Measurements from ENCODE around the gene HEXD. TPM values are rescaled to one million over a fixed set of nuclear protein-coding genes. Genes with fewer than 3 reads are reported as not detected.

Gene HEXD
- total and polyA plus RNA-seq, 9 donors = 12.9 to 29.7 (median 19.5) TPM

DNA sequence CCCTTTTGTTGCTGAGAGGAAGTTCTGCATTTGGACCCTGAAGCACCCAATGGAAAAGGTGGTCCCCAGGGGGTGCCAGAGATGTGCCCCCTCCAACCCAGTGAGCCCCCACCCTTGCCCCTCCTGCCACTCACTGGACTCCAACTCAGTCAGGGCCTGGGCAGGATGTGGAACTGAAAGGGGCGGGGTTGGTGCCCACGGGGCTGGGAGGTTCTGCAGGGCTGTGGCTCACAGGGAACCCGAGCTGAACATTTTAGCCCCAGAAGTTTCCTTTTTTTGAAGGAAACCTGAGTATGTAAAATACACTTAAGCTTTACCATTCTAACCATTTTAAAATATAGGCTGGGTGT lies 16.0 kb downstream of the HEXD start:
- Histone ChIP-seq H3K36me3 (ENCODE audit: control insufficient read depth, insufficient read depth, low read length) (peaks cover 52% of the 10 kb centered on the region), H3K27ac (ENCODE audit: low read length) (no peak overlapping the region)

DNA sequence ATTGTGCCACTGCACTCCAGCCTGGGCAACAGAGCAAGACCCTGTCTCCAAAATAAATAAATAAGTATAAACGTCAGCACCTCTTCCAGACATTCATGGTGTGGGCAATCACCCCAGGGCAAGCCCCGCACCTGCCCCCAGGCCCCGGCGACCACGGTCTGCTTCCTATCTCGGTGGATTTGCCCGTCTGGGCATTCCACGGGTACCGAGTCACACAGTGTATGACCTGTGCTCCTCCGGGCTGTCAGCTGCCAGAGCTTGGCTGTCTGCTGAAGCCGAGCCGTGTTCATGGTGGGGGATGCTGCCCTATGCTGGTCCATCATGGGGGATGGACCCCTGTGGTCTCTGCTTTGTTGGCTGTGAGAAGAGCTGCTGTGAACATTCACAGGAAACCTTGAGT lies 17.0 kb downstream of the HEXD start:
- peaks cover 48% of the 10 kb centered on the region for H3K36me3 ChIP-seq (ENCODE audit: control insufficient read depth, insufficient read depth, low read length)
- H3K27me3 ChIP-seq (ENCODE audit: control insufficient read depth, insufficient read depth, low read length) = no peaks in the 10 kb centered on the region
- H3K9me3 ChIP-seq (replicated peaks; ENCODE audit: control insufficient read depth, low read depth, low read length) = no peaks in the 10 kb centered on the region
- WGBS (ENCODE audit: insufficient coverage) = 88% methylated on average over 12 of the region's 12 CpGs
- no peak for DNase-seq
- H3K4me1 ChIP-seq (ENCODE audit: control insufficient read depth, insufficient read depth, low read length) = no peaks in the 10 kb centered on the region
- H3K4me3 ChIP-seq (ENCODE audit: low read length) = no peak overlapping the region
- no peak overlapping the region for H3K27ac ChIP-seq (ENCODE audit: low read length)

More for the DNA sequence above, 16.0 kb downstream of the HEXD start:
- no peaks in the 10 kb centered on the region for H3K27me3 ChIP-seq (ENCODE audit: control insufficient read depth, insufficient read depth, low read length)
- H3K9me3 ChIP-seq (replicated peaks; ENCODE audit: control insufficient read depth, low read depth, low read length) = no peaks in the 10 kb centered on the region
- no CpG with 5 or more reads among the region's 3 CpGs for WGBS (ENCODE audit: insufficient coverage)
- H3K4me3 ChIP-seq (ENCODE audit: low read length) = no peak overlapping the region
- no peaks in the 10 kb centered on the region for H3K4me1 ChIP-seq (ENCODE audit: control insufficient read depth, insufficient read depth, low read length)
- no peak for DNase-seq

- H3K9me3 ChIP-seq (replicated peaks; ENCODE audit: control insufficient read depth, low read depth, low read length) = no peaks in the 10 kb centered on the region
- peaks cover 6% of the 10 kb centered on the region for H3K4me1 ChIP-seq (ENCODE audit: control insufficient read depth, insufficient read depth, low read length)
- 87% methylated on average over 31 of the region's 43 CpGs for WGBS (ENCODE audit: insufficient coverage)
- no peak overlapping the region for H3K27ac ChIP-seq (ENCODE audit: low read length)
- no peak overlapping the region for H3K4me3 ChIP-seq (ENCODE audit: low read length)
- peaks cover 47% of the 10 kb centered on the region for H3K36me3 ChIP-seq (ENCODE audit: control insufficient read depth, insufficient read depth, low read length)
- no peak for DNase-seq
- H3K27me3 ChIP-seq (ENCODE audit: control insufficient read depth, insufficient read depth, low read length) = no peaks in the 10 kb centered on the region
Measured at GRCh38 chr17:82435601-82436583, 17.7 kb downstream of the HEXD start.

DNA sequence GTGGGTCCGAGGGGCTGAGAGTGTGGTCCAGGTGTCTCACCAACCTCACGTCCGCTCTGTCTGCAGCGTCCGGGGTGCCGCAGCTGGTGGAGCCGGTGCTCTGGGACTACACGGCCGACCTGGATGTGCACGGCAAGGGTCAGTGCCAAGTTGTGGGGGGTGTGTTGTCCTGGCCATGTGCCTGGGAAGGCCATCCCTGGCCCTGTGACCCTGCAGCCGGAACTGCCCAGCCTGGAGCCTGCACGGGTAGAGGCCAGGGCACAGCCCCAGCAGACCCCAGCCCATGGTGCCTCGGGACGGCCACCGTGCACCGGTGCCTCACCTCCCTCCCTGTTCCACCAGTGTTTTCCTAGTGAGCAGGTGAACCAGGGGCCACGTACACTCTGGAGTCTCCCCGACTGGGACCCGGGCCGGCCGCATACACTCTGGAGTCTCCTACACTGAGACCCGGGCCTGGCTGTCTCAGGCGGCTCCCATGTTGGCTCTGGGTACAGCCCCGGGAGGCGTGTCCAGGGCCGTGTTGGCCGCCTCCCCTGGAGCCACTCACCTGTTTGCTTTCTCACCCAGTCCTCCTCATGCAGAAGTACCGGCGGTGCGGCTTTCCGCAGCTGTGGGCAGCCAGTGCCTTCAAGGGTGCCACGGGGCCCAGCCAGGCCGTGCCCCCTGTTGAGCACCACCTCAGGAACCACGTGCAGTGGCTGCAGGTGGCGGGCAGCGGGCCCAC lies 18.6 kb downstream of the HEXD start:
- H3K4me3 ChIP-seq (ENCODE audit: low read length) = no peak overlapping the region
- H3K9me3 ChIP-seq (replicated peaks; ENCODE audit: control insufficient read depth, low read depth, low read length) = no peaks in the 10 kb centered on the region
- DNase-seq = no peak
- H3K27ac ChIP-seq (ENCODE audit: low read length) = no peak overlapping the region
- H3K27me3 ChIP-seq (ENCODE audit: control insufficient read depth, insufficient read depth, low read length) = no peaks in the 10 kb centered on the region
- 87% methylated on average over 36 of the region's 36 CpGs for WGBS (ENCODE audit: insufficient coverage)
- H3K36me3 ChIP-seq (ENCODE audit: control insufficient read depth, insufficient read depth, low read length) = peaks cover 44% of the 10 kb centered on the region
- peaks cover 11% of the 10 kb centered on the region for H3K4me1 ChIP-seq (ENCODE audit: control insufficient read depth, insufficient read depth, low read length)

- DNase-seq = no peak
- Histone ChIP-seq H3K4me1 (ENCODE audit: control insufficient read depth, insufficient read depth, low read length) (peaks cover 11% of the 10 kb centered on the region), H3K27ac (ENCODE audit: low read length) (no peak overlapping the region), H3K27me3 (ENCODE audit: control insufficient read depth, insufficient read depth, low read length) (no peaks in the 10 kb centered on the region), H3K9me3 (replicated peaks; ENCODE audit: control insufficient read depth, low read depth, low read length) (no peaks in the 10 kb centered on the region), H3K36me3 (ENCODE audit: control insufficient read depth, insufficient read depth, low read length) (peaks cover 48% of the 10 kb centered on the region), H3K4me3 (ENCODE audit: low read length) (no peak overlapping the region)
- 93% methylated on average over 9 of the region's 18 CpGs for WGBS (ENCODE audit: insufficient coverage)
Measured at GRCh38 chr17:82437325-82437668, 19.1 kb downstream of the HEXD start.

DNA sequence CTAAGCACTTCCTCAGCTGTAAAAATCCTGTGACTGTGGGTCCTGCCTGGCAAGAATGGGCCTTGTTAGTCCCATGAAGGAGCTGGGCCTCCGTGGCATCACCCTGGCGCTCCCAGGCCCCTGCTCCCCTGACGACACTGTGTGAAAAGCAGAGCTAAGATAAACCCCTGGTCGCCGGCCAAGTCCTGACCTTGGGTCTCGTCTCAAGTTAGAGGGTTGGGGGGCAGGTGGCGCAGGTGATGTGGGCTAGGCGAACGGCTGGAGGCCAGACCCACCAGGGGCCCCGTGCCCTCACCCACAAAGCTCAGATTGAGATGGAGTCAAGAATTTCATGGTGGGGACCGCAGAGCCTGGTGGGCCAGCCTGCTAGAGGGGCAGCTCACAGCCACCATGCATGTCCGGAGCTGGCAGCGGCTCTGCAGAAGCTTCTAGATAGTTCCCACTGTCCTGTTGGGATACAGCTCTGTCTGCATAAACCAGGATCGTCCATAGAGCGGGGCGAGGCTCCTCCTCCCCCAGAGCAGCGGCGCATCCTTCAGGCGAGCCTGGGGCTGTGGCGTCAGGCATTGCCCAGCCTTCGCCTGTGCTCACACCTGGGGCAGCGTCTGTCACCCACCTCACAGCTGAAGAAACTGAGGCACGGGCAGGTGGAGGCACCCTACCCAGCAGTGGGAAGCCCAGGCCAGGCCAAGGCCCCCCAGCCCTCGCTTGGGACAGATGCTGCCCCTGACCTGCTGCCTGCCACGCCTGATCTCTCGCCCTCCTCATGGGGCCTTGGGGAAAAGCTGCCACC lies 20.4 kb downstream of the HEXD start:
- H3K27ac ChIP-seq (ENCODE audit: low read length) = no peak overlapping the region
- WGBS (ENCODE audit: insufficient coverage) = 87% methylated on average over 24 of the region's 26 CpGs
- H3K4me3 ChIP-seq (ENCODE audit: low read length) = no peak overlapping the region
- no peak for DNase-seq
- H3K27me3 ChIP-seq (ENCODE audit: control insufficient read depth, insufficient read depth, low read length) = no peaks in the 10 kb centered on the region
- peaks cover 11% of the 10 kb centered on the region for H3K4me1 ChIP-seq (ENCODE audit: control insufficient read depth, insufficient read depth, low read length)
- peaks cover 57% of the 10 kb centered on the region for H3K36me3 ChIP-seq (ENCODE audit: control insufficient read depth, insufficient read depth, low read length)
- H3K9me3 ChIP-seq (replicated peaks; ENCODE audit: control insufficient read depth, low read depth, low read length) = no peaks in the 10 kb centered on the region

DNA sequence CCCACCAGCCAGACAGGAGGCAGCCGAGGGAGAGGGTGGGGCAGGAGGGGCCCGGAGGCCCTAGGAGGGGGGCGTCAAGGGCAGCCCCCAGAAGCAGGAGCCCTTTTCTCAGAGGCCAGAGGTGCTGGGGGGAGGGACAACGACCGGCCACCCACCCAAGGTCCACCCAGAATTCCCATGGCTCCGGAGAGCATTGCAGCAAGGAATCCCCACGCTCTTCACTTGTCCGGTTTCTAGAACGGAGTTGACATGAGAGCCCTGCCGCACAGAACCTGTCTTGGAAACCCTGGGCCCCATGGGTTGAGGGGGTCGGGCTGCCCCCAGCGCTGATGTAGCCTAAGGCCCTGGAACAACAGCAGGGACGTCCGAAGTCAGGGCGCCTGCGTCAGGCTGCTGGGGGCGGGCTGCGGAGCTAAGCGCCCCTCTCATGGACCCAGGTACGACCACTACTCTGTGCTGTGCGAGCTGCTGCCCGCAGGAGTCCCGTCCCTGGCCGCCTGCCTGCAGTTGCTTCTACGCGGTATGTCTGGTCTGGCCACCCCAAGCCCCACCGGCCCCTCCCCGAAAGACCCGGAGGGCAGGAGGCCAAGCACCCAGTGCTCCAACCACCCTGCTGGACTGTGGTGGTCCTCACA lies 21.2 kb downstream of the HEXD start:
- peaks cover 55% of the 10 kb centered on the region for H3K36me3 ChIP-seq (ENCODE audit: control insufficient read depth, insufficient read depth, low read length)
- WGBS (ENCODE audit: insufficient coverage) = 79% methylated on average over 27 of the region's 29 CpGs

GRCh38 chr17:82439829-82440365 lies 21.8 kb downstream of the HEXD start:
- Histone ChIP-seq H3K9me3 (replicated peaks; ENCODE audit: control insufficient read depth, low read depth, low read length) (no peaks in the 10 kb centered on the region), H3K27ac (ENCODE audit: low read length) (no peak overlapping the region), H3K36me3 (ENCODE audit: control insufficient read depth, insufficient read depth, low read length) (peaks cover 58% of the 10 kb centered on the region), H3K27me3 (ENCODE audit: control insufficient read depth, insufficient read depth, low read length) (no peaks in the 10 kb centered on the region), H3K4me1 (ENCODE audit: control insufficient read depth, insufficient read depth, low read length) (peaks cover 11% of the 10 kb centered on the region), H3K4me3 (ENCODE audit: low read length) (no peak overlapping the region)
- WGBS (ENCODE audit: insufficient coverage) = 88% methylated on average over 24 of the region's 34 CpGs
- DNase-seq = no peak

More for the DNA sequence above, 21.2 kb downstream of the HEXD start:
- no peaks in the 10 kb centered on the region for H3K9me3 ChIP-seq (replicated peaks; ENCODE audit: control insufficient read depth, low read depth, low read length)
- no peak for DNase-seq
- no peak overlapping the region for H3K27ac ChIP-seq (ENCODE audit: low read length)
- H3K27me3 ChIP-seq (ENCODE audit: control insufficient read depth, insufficient read depth, low read length) = no peaks in the 10 kb centered on the region
- H3K4me1 ChIP-seq (ENCODE audit: control insufficient read depth, insufficient read depth, low read length) = peaks cover 11% of the 10 kb centered on the region
- no peak overlapping the region for H3K4me3 ChIP-seq (ENCODE audit: low read length)

DNA sequence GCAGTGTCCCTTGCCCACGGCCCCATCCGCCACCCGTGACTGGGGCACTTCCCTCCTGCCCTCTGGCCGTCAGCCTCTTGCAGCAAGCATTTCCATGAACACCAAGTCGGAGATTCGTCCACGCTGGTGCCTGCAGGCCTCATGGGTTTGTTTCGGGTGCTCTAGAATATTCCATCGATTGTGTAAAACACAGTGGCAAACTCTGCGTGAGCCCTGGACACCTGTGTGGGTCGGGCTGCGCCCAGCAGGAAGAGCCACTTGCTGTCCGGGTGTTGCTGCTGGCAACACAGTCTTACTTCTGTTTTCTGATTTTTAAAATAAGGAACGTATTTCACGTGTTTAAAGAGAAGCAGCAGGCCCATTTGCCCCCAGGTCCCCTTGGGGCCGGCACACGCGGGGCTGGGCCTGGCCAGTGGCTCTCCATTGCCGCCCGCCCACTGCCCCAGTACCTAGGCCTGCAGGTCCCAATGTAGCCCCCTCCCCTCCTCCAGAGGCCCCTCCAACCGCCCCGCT lies 22.4 kb downstream of the HEXD start:
- Histone ChIP-seq H3K27me3 (ENCODE audit: control insufficient read depth, insufficient read depth, low read length) (no peaks in the 10 kb centered on the region), H3K4me3 (ENCODE audit: low read length) (no peak overlapping the region), H3K27ac (ENCODE audit: low read length) (peak overlapping the region; percentile 55), H3K36me3 (ENCODE audit: control insufficient read depth, insufficient read depth, low read length) (peaks cover 60% of the 10 kb centered on the region), H3K9me3 (replicated peaks; ENCODE audit: control insufficient read depth, low read depth, low read length) (no peaks in the 10 kb centered on the region), H3K4me1 (ENCODE audit: control insufficient read depth, insufficient read depth, low read length) (peaks cover 12% of the 10 kb centered on the region)
- DNase-seq = peak; percentile 53
- 68% methylated on average over 14 of the region's 22 CpGs for WGBS (ENCODE audit: insufficient coverage)
